IMR-90 (cell line): ENCODE data around the gene GMNC.

Experiments
- BHLHE40 ChIP-seq: fragments of 150-350 bp; IDR thresholded peaks from 2 replicates; pipeline ENCODE4 v1.6.1; 2016; ENCODE audit warnings: mild to moderate bottlenecking, low read depth, low read length
- CEBPB ChIP-seq: IDR thresholded peaks from 2 replicates; pipeline ENCODE4 v1.6.1; 2012; ENCODE audit warnings: low read depth, low read length, improper control_type of control experiment
- CHD1 ChIP-seq: IDR thresholded peaks from 2 replicates; pipeline ENCODE4 v1.6.1; 2012; ENCODE audit warnings: low read depth, low read length, improper control_type of control experiment
- FOS ChIP-seq: fragments of 150-350 bp; IDR thresholded peaks from 2 replicates; pipeline ENCODE4 v1.6.1; 2016; ENCODE audit warnings: low read depth, low read length
- MAFK ChIP-seq: IDR thresholded peaks from 2 replicates; pipeline ENCODE4 v1.6.1; 2012; ENCODE audit warnings: low read depth, low read length, improper control_type of control experiment
- MAZ ChIP-seq: IDR thresholded peaks from 2 replicates; pipeline ENCODE4 v1.6.1; 2012; ENCODE audit warnings: low read depth, mild to moderate bottlenecking, low read length, improper control_type of control experiment, moderate library complexity, borderline replicate concordance
- POLR2A ChIP-seq: IDR thresholded peaks from 2 replicates; pipeline ENCODE4 v1.6.1; 2012; ENCODE audit warnings: mild to moderate bottlenecking, low read depth, low read length
- RAD21 ChIP-seq: IDR thresholded peaks from 2 replicates; pipeline ENCODE4 v1.6.1; 2012; ENCODE audit warnings: low read length, improper control_type of control experiment
- RCOR1 ChIP-seq: IDR thresholded peaks from 2 replicates; pipeline ENCODE4 v1.6.1; 2012; ENCODE audit warnings: mild to moderate bottlenecking, low read length, improper control_type of control experiment; ENCODE audit not compliant: insufficient replicate concordance
- RFX5 ChIP-seq: IDR thresholded peaks from 2 replicates; pipeline ENCODE4 v1.8.0; 2012; ENCODE audit warnings: low read depth, mild to moderate bottlenecking, low read length, moderate library complexity
- SMC3 ChIP-seq: fragments of 150-350 bp; IDR thresholded peaks from 2 replicates; pipeline ENCODE4 v1.6.1; 2016; ENCODE audit warnings: low read depth, mild to moderate bottlenecking, antibody characterized with exemption, low read length, moderate library complexity
- TF ChIP-seq, protein P1 (sequence below): fragments of 150-350 bp; IDR thresholded peaks from 2 replicates; pipeline ENCODE4 v1.6.1; 2017; ENCODE audit warnings: mild to moderate bottlenecking, antibody characterized with exemption, low read length, low read depth
- TF ChIP-seq, protein P2 (sequence below): conservative IDR thresholded peaks from 2 replicates; pipeline ENCODE4 v1.5.1; 2012; ENCODE audit warnings: mild to moderate bottlenecking, low read depth, low read length, improper control_type of control experiment

DNA sequence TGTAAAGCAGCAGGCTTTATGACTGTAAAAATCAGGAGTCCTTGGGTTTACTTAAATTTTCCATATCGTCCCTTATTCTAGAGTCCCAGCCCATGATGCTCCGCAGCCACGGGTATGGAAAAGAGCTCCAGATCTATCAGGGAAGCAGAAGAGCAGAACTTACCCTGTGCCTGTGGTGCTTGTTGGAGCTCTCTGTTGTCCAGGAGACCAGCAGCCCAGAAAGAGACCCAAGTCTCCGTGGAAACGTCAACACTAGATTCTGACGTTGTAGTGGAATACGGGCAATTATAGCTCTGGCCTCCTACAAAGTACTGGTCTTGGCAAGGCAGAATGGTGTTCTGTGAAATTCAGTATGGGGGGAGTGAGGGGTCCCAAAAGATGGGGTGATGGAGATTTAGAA, 2.0 kb downstream of the GMNC start:
- TF ChIP-seq, protein P1, sequence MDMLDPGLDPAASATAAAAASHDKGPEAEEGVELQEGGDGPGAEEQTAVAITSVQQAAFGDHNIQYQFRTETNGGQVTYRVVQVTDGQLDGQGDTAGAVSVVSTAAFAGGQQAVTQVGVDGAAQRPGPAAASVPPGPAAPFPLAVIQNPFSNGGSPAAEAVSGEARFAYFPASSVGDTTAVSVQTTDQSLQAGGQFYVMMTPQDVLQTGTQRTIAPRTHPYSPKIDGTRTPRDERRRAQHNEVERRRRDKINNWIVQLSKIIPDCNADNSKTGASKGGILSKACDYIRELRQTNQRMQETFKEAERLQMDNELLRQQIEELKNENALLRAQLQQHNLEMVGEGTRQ: no peak
- TF ChIP-seq, protein P2, sequence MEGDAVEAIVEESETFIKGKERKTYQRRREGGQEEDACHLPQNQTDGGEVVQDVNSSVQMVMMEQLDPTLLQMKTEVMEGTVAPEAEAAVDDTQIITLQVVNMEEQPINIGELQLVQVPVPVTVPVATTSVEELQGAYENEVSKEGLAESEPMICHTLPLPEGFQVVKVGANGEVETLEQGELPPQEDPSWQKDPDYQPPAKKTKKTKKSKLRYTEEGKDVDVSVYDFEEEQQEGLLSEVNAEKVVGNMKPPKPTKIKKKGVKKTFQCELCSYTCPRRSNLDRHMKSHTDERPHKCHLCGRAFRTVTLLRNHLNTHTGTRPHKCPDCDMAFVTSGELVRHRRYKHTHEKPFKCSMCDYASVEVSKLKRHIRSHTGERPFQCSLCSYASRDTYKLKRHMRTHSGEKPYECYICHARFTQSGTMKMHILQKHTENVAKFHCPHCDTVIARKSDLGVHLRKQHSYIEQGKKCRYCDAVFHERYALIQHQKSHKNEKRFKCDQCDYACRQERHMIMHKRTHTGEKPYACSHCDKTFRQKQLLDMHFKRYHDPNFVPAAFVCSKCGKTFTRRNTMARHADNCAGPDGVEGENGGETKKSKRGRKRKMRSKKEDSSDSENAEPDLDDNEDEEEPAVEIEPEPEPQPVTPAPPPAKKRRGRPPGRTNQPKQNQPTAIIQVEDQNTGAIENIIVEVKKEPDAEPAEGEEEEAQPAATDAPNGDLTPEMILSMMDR: no peak
- TF ChIP-seq SMC3: no peak
- no peak for TF ChIP-seq POLR2A
- TF ChIP-seq RCOR1: no peak
- no peak for TF ChIP-seq MAZ
- no peak for TF ChIP-seq CEBPB
- no peak for TF ChIP-seq BHLHE40
- no peak for TF ChIP-seq FOS
- no peak for TF ChIP-seq RAD21
- no peak for TF ChIP-seq CHD1
- TF ChIP-seq MAFK: no peak
- no peak for TF ChIP-seq RFX5
